DND-41 (cell line): ENCODE measurements around the gene POC1A.

ENCODE experiments used
- EZH2 ChIP-seq: IDR thresholded peaks from 3 replicates; pipeline ENCODE4 v1.6.1; 2012; ENCODE audit warnings: borderline replicate concordance, low read depth, mild to moderate bottlenecking, moderate library complexity, low read length, inconsistent platforms; ENCODE audit not compliant: severe bottlenecking
- TF ChIP-seq, protein P1 (sequence below): IDR thresholded peaks from 2 replicates; pipeline ENCODE4 v1.5.1; 2012; ENCODE audit warnings: borderline replicate concordance, low read length, moderate library complexity, mild to moderate bottlenecking; ENCODE audit not compliant: poor library complexity, severe bottlenecking; ENCODE audit errors: extremely low read depth

DNA sequence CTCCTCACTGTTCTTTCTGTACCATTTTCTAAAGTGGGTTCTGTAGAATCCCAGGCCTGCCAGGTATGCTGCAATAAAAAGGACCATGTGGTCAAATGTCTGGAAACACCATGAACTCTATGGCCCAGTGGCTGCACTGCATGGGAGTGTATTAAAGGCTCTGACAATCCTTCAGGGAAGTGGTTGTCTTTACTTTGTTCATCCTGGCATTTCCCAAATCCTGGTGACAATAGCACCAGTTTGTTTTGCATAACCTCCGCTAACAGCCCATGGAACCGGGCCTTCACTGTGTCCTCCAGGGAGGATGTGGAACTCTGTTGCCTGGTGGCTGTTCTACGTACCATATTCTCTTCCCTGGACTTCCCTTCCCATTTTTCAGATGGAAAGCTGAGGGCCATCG, 86.7 kb downstream of the POC1A start:
- TF ChIP-seq, protein P1, sequence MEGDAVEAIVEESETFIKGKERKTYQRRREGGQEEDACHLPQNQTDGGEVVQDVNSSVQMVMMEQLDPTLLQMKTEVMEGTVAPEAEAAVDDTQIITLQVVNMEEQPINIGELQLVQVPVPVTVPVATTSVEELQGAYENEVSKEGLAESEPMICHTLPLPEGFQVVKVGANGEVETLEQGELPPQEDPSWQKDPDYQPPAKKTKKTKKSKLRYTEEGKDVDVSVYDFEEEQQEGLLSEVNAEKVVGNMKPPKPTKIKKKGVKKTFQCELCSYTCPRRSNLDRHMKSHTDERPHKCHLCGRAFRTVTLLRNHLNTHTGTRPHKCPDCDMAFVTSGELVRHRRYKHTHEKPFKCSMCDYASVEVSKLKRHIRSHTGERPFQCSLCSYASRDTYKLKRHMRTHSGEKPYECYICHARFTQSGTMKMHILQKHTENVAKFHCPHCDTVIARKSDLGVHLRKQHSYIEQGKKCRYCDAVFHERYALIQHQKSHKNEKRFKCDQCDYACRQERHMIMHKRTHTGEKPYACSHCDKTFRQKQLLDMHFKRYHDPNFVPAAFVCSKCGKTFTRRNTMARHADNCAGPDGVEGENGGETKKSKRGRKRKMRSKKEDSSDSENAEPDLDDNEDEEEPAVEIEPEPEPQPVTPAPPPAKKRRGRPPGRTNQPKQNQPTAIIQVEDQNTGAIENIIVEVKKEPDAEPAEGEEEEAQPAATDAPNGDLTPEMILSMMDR: no peak
- no peak for TF ChIP-seq EZH2
